ENCODE data around the gene TMEM250. TPM values are rescaled to one million over a fixed set of nuclear protein-coding genes. Genes with fewer than 3 reads are reported as not detected.

TMEM250 gene
- total RNA-seq, 1 experiment from 2014 or later, result 43.2 TPM

DNA sequence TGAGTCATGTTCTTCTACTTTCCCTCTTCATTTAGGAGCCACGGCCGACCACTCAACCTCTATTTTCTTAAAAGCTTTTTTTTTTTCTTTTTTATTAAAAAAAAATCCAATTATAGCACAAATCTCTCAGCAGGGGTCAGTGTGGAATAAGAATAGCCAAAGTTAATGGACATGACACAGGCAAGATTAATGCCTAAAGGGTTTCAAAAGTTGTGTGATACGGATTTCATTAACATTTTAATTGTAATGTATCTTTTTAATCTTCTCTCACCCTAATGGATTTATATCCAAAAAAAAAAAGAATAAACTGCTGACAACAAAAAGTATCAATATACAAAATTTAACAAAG lies 29.0 kb downstream of the TMEM250 start:
- intact Hi-C loops (cut with micrococcal nuclease), result loop anchor here (1.0 kb wide), 1 partner anchor 33 kb away; no protein-coding TSS in a partner anchor
- H3K27ac Mint-ChIP-seq (ENCODE audit: low read depth, unreplicated experiment), result no peak overlapping the region
- H3K27me3 Mint-ChIP-seq (ENCODE audit: insufficient read depth, unreplicated experiment), result no peaks in the 10 kb centered on the region
- DNase-seq (ENCODE audit: unreplicated experiment), result peak; percentile 53
- no peak overlapping the region for H3K4me3 Mint-ChIP-seq (ENCODE audit: unreplicated experiment)
- ChIA-PET CTCF (interaction anchor here (0.6 to 1.3 kb wide), 5 partner anchors 25 to 120 kb away, joined by 3 to 5 read pairs (median 3); no protein-coding TSS in a partner anchor), POLR2A (interaction anchor here (0.6 to 1.4 kb wide), 3 partner anchors 20 to 39 kb away, joined by 3 to 4 read pairs (median 4); no protein-coding TSS in a partner anchor)
- no peaks in the 10 kb centered on the region for H3K9me3 Mint-ChIP-seq (ENCODE audit: unreplicated experiment)
- peaks cover 18% of the 10 kb centered on the region for H3K36me3 Mint-ChIP-seq (ENCODE audit: insufficient read depth, unreplicated experiment)
- no TSS peak for BruUV-seq (replicated peaks)
- peaks cover 22% of the 10 kb centered on the region for H3K4me1 Mint-ChIP-seq (ENCODE audit: insufficient read depth, unreplicated experiment)
- TF ChIP-seq, protein P1, sequence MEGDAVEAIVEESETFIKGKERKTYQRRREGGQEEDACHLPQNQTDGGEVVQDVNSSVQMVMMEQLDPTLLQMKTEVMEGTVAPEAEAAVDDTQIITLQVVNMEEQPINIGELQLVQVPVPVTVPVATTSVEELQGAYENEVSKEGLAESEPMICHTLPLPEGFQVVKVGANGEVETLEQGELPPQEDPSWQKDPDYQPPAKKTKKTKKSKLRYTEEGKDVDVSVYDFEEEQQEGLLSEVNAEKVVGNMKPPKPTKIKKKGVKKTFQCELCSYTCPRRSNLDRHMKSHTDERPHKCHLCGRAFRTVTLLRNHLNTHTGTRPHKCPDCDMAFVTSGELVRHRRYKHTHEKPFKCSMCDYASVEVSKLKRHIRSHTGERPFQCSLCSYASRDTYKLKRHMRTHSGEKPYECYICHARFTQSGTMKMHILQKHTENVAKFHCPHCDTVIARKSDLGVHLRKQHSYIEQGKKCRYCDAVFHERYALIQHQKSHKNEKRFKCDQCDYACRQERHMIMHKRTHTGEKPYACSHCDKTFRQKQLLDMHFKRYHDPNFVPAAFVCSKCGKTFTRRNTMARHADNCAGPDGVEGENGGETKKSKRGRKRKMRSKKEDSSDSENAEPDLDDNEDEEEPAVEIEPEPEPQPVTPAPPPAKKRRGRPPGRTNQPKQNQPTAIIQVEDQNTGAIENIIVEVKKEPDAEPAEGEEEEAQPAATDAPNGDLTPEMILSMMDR (IDR thresholded peaks at IDR 0.05; ENCODE audit: unreplicated experiment), result peak; percentile 46

DNA sequence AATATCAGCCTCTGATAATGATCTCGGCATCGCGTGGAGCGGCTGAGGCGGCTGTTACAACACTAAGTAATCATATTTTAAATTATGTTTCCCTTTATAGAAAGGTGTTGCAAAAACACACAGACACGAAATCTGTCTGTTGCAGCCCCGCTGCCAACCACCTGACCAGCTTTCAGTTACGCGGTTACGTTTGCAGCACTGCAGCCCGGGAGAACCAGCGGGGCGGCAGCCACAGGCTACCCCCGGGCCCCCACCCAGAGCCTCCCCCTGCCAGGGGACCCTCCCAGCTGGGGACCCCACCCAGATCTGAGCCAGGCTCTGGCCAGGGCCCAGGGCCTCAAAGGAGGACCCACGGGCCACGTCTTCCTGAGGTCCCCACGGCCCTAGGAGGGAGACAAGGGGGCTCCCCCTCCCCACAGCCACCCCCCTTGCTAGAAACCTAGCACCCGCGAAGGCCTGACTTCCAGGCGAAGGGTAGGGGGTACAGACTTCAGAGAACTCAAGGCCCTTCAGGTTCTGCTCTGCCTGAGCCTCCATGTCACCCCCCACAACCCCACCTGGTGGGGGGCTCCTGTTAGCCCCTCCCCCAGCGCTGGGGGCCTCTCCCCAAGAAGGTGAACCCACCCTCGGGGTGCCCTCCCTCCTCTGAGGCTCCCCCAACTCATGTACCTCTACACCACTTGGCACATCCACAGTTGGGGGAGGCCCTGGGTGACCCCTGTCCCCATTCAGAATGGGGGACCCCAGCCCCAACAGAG lies 29.6 kb downstream of the TMEM250 start:
- intact Hi-C loops (cut with micrococcal nuclease), result loop anchor here (1.0 kb wide), 1 partner anchor 33 kb away; no protein-coding TSS in a partner anchor
- BruUV-seq (replicated peaks), result no TSS peak
- no peak overlapping the region for H3K27ac Mint-ChIP-seq (ENCODE audit: low read depth, unreplicated experiment)
- no peaks in the 10 kb centered on the region for H3K27me3 Mint-ChIP-seq (ENCODE audit: insufficient read depth, unreplicated experiment)
- H3K4me1 Mint-ChIP-seq (ENCODE audit: insufficient read depth, unreplicated experiment), result peaks cover 22% of the 10 kb centered on the region
- DNase-seq (ENCODE audit: unreplicated experiment), result no peak
- POLR2A ChIA-PET, result interaction anchor here (1.4 kb wide), 1 partner anchor 20 kb away, joined by 4 read pairs; no protein-coding TSS in a partner anchor
- H3K9me3 Mint-ChIP-seq (ENCODE audit: unreplicated experiment), result no peaks in the 10 kb centered on the region
- peaks cover 23% of the 10 kb centered on the region for H3K36me3 Mint-ChIP-seq (ENCODE audit: insufficient read depth, unreplicated experiment)
- TF ChIP-seq, protein P1 (IDR thresholded peaks at IDR 0.05; ENCODE audit: unreplicated experiment), result no peak
- no peak overlapping the region for H3K4me3 Mint-ChIP-seq (ENCODE audit: unreplicated experiment)
- CTCF ChIA-PET, result interaction anchor here (0.6 to 1.3 kb wide), 3 partner anchors 33 to 1090 kb away, joined by 3 to 5 read pairs (median 3); no protein-coding TSS in a partner anchor

DNA sequence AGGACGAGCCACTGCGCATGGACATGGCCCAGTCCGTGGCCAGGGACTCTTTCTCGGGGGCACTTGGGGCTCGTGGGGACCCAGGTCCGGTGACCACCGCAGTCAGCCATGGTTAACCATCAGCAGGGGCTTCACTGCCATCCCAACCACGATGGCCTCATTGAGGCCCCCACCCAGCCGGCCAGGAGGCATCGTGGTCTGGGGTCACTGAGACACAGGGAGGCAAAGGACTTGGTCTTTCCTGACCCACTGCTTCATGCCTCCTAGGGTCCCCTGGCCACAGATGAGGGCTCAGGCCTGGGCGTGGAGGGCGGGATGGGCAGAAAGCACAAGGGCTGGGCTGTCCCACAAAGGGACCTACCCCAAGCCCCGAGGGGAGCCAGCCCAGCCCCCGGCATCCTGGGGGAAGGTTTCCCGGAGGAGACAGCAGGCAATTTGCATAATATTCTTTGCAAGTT lies 30.2 kb downstream of the TMEM250 start:
- H3K36me3 Mint-ChIP-seq (ENCODE audit: insufficient read depth, unreplicated experiment), result peaks cover 27% of the 10 kb centered on the region
- no peaks in the 10 kb centered on the region for H3K9me3 Mint-ChIP-seq (ENCODE audit: unreplicated experiment)
- TF ChIP-seq, protein P1 (IDR thresholded peaks at IDR 0.05; ENCODE audit: unreplicated experiment), result no peak
- intact Hi-C loops (cut with micrococcal nuclease), result no loop called here
- no peak overlapping the region for H3K4me3 Mint-ChIP-seq (ENCODE audit: unreplicated experiment)
- no TSS peak for BruUV-seq (replicated peaks)
- ChIA-PET POLR2A (no interaction called here), CTCF (interaction anchor here (0.6 to 1.3 kb wide), 2 partner anchors 34 to 1090 kb away, joined by 3 to 5 read pairs; no protein-coding TSS in a partner anchor)
- DNase-seq (ENCODE audit: unreplicated experiment), result no peak
- H3K4me1 Mint-ChIP-seq (ENCODE audit: insufficient read depth, unreplicated experiment), result peaks cover 22% of the 10 kb centered on the region
- H3K27ac Mint-ChIP-seq (ENCODE audit: low read depth, unreplicated experiment), result no peak overlapping the region
- no peaks in the 10 kb centered on the region for H3K27me3 Mint-ChIP-seq (ENCODE audit: insufficient read depth, unreplicated experiment)

DNA sequence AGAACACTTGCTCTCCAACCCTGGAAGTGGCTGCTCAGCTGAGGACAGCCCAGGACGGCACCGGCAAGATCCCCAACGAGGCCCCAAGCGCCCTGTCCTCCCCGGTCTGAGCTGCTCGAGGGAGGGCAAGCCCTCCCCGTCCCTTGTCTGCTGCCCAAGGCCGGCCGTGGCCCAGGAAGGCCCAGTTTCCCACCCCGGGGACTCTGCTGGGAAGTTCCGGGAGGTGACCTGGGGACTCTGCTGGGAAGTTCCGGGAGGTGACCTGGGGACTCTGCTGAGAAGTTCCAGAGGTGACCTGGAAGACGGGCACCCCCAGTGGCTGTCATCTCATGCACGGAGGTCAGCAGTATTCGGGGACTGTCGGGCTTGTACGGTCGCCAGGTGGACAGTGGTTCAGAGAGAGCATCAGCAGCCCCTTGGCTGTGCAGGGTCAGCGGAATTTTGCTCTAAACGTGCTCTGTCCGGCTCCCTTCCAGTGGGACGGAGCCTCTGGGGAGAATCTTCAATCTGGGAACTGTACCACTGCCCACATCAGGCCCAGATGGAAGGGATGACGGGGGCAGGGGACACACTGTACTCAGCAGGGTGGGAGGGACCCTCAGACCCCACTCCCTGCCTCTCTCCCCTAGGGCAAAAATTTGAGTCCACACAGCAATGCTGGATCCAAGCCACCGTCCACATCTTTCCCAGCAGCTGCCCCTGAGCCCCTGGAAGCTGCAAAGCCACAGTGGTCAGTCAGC lies 30.8 kb downstream of the TMEM250 start:
- H3K4me1 Mint-ChIP-seq (ENCODE audit: insufficient read depth, unreplicated experiment), result peaks cover 18% of the 10 kb centered on the region
- no TSS peak for BruUV-seq (replicated peaks)
- H3K27me3 Mint-ChIP-seq (ENCODE audit: insufficient read depth, unreplicated experiment), result no peaks in the 10 kb centered on the region
- POLR2A ChIA-PET, result no interaction called here
- H3K36me3 Mint-ChIP-seq (ENCODE audit: insufficient read depth, unreplicated experiment), result peaks cover 28% of the 10 kb centered on the region
- no peak overlapping the region for H3K4me3 Mint-ChIP-seq (ENCODE audit: unreplicated experiment)
- CTCF ChIA-PET, result no interaction called here
- H3K27ac Mint-ChIP-seq (ENCODE audit: low read depth, unreplicated experiment), result no peak overlapping the region
- no peak for DNase-seq (ENCODE audit: unreplicated experiment)
- TF ChIP-seq, protein P1 (IDR thresholded peaks at IDR 0.05; ENCODE audit: unreplicated experiment), result no peak
- intact Hi-C loops (cut with micrococcal nuclease), result no loop called here
- no peaks in the 10 kb centered on the region for H3K9me3 Mint-ChIP-seq (ENCODE audit: unreplicated experiment)

Measured in MCF 10A (cell line).